HG02763 (cell line): ENCODE measurements around the gene LCP1.
"Not testable (repeated sequence)": the region's sequence is repeated elsewhere in the genome, so short reads cannot be mapped to it uniquely, and the experiment has no call there.

Experiments used
- ATAC-seq: cut with Tn5 transposase; IDR thresholded peaks from one replicate; pipeline ENCODE4 v1.9.1; 2021; ENCODE audit warnings: mild to moderate bottlenecking, moderate library complexity; ENCODE audit not compliant: unreplicated experiment

Gene LCP1

DNA sequence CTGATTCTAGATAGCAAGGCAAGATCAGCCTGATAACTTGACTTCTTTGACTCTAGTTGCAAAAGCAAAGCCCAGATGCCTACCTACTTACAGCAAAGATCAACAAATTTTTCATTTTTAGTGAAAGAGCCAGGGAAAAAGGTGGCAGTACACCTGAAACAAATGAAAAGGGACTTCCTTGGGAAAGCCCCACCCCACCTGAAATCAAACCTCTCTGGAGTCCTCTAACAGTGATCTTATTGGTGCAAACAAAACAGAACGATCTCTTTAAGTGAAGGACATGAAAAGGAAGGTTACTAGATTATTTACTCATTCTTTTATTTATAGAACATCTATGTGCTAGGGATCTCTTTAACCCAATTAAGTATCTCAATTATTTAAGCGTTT, 507 bp upstream of the LCP1 start:
- ATAC-seq, result no peak

DNA sequence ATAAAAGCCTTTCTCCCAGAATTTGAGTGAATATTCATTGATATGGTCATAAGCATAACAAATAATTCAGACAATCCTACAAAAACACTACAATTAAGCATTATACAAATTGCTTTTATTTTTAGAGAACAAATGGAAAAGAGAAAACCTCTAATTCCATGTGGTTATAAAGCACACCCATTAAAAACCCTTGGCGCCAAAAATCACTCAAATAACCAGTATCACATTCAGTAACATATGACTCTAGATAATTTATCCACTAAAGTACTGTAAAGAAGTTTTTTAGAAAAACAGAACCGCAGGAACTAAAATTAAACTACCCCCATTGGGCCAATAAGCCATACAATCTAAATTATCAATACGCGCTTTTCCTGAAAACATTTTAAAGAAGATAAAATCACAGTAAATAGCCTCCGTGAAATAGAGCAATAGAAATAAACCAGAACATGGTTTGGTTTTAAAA, 569 bp downstream of the LCP1 start:
- no peak for ATAC-seq

DNA sequence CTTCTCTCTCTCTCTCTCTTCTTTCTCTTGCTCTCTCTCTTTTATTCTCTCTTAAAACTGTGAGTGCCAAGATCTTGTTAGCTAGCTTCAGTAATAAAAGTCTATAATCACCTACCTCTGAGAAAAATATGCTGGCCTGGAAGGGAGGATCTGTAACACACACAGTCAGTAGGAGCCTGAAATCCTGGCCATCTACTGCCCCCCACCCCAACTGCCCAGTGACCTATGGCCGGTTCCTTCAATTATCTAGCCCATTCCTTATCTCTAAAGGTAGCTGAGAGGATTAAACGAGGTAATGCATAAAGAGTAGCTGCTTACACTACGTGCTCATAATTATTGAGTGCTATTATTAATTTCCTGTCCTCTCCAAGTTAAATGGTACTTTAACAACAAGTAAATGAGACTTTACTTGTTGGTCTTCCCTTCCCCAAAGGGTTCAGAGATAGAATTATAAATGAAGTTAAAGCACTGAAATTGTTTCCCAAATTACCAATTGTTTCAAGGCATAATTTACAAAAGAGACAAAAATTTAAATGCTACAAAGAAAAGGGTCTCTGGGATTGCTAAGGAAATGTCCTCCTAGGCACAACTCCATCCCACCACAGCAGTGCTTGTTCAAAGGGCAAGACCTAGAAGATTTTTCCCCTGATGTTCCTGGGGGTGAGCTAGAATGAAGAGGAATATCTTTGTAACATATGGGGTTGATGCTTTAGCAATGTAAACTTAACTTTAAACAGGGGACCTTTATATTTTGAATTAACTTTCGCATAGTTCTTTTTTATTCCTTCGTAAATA, 1.8 kb downstream of the LCP1 start:
- no peak for ATAC-seq

DNA sequence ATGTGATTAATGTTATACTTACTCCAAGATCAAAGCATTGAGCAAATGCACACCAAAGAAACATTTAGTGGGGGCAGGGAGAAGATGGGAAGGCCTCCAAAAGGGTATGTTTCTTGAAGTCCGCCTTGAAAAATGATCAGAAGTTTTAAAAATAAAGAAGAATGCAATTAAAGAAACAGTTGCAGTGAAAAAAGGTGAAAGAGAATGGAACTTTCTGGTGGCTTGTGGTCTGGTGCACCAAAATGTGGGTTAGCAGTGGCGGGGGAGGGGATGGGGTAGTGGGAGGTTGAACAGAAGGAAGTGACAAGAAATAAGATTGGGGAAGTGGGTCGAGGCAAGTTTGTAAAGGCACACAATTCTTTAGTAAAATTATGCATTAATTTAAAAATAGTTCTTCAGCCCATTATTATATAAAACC, 2.5 kb downstream of the LCP1 start:
- ATAC-seq, result no peak

DNA sequence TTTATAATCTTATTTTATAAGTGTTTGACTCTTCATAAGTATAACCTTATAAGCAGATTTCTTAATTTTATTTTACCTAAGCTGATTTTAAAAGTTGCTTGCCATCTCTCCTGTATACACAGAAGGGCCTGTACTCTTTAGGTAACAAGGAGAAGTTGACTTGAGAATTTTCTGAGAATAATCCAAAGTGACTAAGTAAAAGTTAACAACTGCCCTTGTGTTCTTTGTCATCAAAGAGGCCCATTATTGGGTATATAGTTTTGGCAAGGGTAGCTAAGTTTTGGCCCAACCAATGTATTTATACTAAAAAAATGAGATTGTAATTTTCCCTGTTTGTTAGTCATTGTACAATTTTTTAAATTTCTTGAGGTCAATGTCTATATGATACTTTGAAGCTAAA, 3.2 kb downstream of the LCP1 start:
- no peak for ATAC-seq

DNA sequence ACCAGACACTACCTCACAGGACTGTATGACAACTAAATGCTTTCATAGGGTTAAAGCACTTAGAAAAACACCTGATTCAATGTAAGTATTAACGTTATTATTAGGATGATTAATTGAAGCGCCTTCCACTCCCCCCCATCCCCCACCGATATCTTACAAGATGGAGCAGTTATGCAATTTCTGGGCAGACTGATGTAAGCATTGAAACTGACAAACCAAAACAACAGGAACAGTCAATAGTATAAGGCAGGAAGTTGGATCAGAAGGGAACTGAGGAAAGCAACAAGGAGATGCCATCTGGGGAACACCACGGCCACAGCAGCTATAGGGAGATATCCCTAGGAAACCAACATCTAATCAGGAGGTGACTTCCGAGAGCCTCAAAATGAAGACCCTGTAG, 3.8 kb downstream of the LCP1 start:
- no peak for ATAC-seq

DNA sequence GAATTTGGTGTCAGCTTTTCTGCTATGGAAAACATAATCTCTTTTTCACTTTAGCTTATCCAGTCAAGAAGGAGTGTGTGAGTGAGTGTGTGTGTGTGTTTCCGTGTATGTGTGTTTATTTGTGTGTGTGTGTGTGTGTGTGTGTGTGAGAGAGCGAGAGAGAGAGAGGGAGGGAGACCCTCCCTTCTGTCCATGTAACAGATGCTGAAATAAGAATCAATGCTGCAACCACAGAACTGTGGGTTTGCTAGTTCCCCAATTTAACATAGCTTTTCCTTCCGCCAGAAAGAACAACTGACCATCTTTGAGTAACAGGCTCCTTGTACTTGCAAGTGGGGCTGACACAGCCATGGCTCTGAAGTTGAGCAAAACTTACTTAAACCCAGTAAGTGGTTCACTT, 5.2 kb downstream of the LCP1 start:
- peak; percentile 25 for ATAC-seq

DNA sequence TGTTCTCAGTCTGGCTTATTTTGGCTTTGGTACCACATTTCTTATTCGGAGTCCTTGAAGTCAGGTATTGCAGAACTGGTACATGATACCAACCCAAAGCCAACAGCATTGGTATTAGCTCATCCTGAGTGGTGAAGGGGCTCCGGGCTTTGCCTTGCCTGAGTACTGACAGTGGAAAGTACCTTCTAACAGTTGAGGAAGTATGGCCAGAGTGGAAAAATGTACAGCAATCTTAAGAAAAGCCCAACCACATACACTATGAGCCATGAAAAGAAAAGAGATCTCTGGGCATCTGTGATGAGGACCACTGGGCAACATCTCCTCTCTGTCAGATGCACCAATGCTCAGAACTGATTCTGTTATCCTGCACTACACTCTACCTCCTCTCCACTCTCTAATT, 8.3 kb downstream of the LCP1 start:
- ATAC-seq, result no peak

DNA sequence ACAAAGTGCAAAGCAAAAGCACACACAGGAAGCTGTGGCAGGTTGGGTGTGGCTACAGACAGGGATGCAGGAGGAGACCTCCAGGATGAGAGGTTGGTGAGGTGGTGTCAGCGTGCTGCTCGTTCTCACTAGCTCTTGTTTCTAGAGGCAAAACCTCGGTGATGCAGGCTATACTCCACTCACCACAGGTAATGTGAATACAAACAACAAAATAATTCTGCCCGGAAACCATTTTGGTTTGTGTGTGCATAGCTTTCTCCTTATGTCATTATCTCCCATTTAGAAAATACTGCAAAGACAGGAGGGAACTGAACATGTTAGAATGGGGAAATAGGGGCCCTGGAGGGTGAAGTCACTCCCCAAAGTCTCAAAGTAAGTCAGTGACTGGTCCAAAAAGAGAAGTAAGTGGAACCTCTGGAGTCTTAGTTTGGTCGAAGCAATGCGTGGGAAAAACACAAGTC, 9.4 kb downstream of the LCP1 start:
- ATAC-seq, result no peak

DNA sequence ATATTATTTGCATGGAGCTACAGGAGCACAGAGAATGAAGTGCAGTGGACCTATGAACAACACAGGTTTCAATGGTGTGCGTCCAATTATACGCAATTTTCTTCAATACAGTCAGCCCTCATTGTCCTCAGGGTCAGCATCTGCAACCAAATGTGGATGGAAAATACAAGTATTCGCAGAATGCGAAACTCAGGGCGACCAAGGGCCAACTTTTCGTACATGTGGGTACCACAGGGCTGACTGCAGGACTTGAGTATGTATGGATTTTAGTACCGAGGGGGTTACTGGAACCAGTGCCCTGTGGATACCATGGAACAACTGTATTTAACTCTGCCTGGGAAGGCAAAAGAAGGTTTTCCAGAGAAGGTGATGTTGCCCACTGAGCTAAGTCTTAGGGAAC, 10.2 kb downstream of the LCP1 start:
- ATAC-seq, result no peak

DNA sequence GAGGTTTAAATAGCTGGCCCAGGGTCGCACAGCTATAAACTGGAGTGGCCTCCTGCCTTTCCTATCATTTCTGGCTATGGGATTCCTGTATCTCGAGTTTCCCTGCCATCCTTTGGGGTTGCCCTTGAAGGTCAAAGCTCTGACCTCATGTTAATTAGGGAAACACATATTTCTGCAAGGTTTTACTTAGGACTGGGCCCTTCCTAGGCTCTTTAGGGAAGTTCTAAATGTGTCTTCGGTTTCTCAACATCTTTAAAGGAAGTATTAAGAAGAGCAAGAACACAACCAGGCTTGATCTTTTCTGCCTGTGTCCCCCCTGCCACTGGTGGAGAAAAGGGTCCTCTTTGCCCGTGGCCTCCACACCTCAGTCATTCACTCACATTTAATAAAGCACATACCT, 10.8 kb downstream of the LCP1 start:
- ATAC-seq, result no peak

DNA sequence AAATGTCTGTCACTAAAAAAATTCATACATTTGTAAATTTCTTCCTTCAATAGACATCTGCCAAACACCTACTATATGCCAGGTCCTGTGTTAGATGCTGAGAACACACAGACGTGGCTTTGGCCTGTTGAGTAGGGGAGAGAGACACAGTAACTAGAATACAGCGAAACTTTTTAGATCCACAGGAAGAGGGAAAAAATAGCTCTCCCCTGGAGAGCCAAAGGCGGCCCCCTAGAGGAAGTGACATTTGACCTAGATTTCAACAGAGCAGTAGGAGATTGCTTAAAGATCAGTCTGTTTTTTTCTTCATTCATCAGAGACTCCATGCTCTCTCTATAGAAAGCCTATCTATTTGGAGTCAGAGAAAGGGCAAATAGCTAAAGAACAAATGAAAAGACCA, 11.3 kb downstream of the LCP1 start:
- ATAC-seq, result no peak

DNA sequence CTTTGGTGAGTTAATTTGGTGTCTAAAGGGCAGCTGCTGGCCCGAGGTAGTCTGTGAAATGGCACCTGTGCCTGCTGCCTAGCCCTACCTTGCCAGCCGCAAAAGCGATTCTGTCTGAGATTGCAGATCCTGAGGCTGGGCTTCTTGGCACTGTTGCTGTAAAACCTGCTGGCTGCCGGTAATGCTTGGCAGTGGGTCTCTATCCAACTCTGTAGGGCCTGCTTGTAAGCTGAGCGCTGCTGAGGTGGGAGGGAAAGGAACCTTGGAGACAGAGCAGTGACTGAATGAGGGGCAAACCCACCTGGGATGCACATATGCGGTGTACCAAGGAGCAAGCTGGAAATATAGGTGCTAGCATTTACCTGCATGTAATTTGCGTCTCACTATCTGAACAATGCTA, 11.7 kb downstream of the LCP1 start:
- ATAC-seq, result no peak

DNA sequence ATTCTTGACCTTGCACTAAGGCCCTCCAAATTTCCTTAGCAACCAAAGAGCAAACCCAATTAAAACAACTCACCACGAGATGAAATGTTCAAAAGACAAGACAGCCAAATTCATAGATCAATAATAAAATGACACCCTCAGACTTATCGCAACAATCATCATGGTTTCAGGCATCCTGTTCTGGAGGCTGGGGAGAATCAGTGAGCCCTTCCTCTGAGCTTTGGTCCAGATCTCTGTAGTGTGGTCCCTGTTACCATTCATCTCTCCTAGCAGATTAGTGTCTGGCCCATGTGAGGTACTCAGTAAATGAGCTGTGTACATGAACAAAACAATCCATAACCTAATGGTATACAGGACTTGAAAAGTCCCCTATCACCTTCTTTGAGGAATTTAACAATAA, 12.2 kb downstream of the LCP1 start:
- no peak for ATAC-seq

DNA sequence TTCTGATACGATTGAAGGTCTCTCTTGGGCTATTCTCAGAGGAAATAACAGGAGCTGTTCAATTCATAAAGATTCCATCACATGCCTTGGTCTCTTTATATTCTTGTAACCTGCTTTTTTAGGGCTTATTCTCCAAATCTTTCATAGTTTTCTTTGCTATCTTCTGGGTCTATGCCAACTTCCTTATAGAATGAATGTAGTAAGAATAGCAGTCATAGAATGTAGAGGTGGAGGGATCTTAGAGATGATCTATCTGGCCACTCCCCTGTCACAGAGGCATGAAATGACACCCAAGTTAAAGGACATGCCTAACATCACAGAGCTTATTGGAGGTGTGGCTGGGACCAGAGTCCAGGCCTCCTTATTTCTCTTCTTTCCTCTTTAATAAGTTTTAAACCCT, 13.2 kb downstream of the LCP1 start:
- ATAC-seq, result no peak

DNA sequence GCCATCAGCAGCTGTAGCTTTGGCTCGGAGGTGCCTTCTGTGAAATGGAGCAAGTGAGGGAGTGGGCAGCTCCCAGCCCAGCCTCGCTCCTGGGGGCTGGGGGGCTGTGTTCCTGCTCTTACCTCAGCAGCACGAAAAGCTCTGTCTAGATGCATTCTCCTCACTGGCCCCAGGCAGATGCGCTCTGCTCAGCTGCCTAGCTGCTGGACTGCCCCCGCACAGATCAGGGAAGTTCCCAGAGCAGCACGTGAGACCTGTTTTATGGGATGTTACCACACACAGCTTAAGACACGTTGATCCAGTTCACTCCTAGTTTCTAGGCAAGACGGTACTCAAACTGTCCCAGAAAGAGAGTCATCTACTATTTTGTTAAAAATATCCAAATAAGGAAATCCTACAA, 13.6 kb downstream of the LCP1 start:
- no peak for ATAC-seq

DNA sequence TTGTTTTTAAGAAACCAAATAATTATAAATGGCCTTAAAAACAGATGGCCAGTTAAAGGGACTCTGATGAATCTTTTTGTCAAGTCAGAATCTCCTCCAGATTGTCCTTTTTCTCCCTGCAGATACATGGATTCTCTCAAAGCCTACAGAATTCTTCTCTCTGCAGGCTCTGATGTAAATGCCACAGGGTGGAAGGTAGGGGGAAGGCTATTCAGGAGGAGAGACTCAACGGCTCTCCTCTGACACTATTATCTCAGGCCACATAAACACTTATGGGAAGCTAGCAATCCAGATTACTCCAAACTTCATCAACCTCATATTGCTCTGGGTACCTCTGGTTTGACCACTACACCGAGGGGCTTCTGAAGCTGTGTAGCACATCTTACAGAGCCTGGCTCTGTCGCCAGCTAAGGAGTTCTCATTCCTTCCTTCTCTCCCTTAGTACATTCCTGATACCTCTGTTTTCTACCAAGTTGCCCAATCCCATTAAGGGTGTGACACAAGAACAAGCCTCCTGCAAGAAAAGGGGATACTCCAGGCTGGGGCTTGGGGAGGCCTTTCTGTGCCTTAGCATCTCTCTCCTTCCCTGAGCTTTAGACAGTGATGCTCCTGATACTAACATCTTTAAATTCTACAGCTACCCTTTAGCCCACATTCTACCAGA, 14.9 kb downstream of the LCP1 start:
- ATAC-seq, result no peak

DNA sequence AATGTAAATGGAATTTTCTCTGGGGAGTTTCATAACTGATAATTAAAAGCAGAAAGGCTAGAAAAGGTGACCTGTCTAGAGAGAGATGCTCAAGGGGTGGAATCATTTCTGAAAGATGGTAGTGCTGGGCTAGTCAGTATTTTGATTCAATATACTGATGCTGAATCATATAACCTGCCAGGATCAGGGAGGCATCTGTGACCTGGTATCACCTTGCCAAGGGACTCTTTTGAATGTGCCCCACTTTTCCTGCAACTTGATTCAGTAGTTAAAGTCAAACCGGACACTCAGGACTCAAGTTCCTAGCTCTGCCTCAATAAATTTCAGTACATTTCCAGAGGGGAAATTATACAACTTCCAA, 15.8 kb downstream of the LCP1 start:
- ATAC-seq, result no peak

DNA sequence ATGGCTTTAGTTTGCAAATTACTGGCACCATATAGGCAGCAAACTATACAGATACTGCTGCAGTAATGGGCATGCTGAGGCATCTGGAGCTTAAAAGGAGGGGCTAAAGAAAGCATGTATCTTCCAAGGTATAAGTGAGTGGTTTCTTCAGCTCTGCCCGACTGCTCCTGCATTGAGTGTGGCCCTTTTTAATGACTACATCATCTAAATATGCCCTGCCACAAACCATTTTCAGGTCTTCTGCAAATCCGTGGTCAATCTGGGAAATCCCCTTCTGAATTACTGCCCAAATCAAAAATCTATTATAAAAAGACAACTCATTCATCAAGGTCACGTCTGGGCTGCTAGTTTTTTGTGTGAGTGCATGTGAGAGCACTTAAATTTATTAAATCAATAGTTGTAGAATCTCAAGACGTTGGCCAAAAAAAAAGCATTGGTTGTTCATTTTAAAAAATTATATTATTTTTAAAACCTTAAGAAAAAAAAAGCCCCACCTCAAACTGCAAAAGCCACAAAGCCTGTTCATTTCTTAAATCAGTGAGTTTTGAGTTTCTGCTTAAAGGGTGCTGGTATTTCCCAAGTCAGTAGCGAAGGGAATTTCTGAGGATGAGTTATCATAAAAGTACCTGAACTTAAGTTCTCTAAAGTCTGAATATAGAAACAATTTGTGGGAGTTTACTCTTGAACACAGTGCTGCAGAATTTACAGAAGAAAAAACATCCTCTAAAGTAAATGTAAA, 16.3 kb downstream of the LCP1 start:
- peak; percentile 55 for ATAC-seq

DNA sequence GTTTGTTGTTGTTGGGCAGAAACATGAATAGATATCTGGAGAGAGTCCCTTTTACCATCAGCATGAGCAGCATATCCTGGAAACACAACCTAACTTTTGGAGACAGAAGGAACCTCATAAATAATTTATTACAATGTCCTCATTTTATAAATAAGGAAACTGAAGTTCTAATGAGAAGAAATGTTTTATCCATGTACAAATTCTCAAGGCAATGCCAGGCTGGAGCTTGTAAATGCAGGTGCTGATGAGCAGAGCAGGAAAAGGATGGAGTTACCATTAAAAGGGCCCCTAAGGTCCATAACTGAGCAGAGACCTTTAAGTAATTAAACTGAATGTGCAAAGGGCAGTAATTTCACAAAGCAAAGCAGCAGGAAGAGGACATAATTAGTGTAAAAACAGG, 17.3 kb downstream of the LCP1 start:
- no peak for ATAC-seq

DNA sequence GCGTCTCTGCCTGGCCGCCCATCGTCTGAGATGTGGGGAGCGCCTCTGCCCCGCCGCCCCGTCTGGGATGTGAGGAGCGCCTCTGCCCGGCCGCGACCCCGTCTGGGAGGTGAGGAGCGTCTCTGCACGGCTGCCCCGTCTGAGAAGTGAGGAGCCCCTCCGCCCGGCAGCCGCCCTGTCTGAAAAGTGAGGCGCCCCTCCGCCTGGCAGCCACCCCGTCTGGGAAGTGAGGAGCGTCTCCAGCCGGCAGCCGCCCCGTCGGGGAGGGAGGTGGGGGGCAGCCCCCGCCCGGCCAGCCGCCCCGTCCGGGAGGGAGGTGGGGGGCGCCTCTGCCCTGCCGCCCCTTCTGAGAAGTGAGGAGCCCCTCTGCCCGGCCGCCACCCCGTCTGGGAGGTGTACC, 19.2 kb downstream of the LCP1 start:
- not testable (repeated sequence) for ATAC-seq

DNA sequence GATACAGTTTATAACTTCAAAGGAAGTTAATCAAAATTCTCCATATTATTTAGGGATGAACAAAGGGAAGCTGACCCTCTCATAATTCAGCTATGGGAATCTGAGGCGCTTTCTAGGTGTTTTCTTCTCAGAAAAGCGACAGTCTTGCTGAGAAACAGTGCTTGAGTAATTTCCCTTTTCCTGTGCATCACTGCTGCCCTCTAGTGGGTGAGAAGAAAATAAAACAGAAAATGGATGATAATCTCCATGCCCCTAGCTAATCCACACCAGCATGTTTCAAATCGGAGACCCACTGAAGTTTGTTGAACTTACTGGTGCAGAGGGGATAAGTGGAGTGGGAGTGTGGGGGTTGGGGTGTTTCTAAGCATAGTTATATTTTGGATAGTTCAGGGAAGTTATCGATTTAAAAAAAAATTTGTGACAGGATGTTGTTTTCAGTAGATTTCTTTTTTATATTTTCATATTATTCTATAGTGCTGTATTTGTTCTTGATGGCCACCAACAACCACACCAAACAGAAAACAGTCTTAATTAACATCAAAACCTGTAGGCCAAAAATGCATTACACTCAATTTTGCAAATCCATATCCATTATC, 21.4 kb downstream of the LCP1 start:
- ATAC-seq, result no peak
